Glutamatergic neuron (in vitro differentiated cells): ENCODE measurements around the gene LRRC39. TPM values are rescaled to one million over a fixed set of nuclear protein-coding genes. Genes with fewer than 3 reads are reported as not detected.

Source experiments
- DNase-seq: peaks from one replicate; pipeline ENCODE4 v3.0.0; 2022
- H3K27ac Mint-ChIP-seq: one replicate; pipeline ENCODE4 v1.8.0; 2020; ENCODE audit warnings: mild to moderate bottlenecking, mixed read lengths, inconsistent platforms; ENCODE audit not compliant: unreplicated experiment
- H3K27me3 Mint-ChIP-seq: one replicate; pipeline ENCODE4 v1.8.0; 2020; ENCODE audit warnings: mild to moderate bottlenecking, moderate library complexity, mixed read lengths, inconsistent platforms; ENCODE audit not compliant: unreplicated experiment
- H3K36me3 Mint-ChIP-seq: one replicate; pipeline ENCODE4 v1.8.0; 2020; ENCODE audit warnings: mild to moderate bottlenecking, mixed read lengths, inconsistent platforms; ENCODE audit not compliant: unreplicated experiment
- H3K4me1 Mint-ChIP-seq: one replicate; pipeline ENCODE4 v1.8.0; 2020; ENCODE audit warnings: mild to moderate bottlenecking, low read depth, mixed read lengths, inconsistent platforms; ENCODE audit not compliant: unreplicated experiment
- H3K4me3 Mint-ChIP-seq: one replicate; pipeline ENCODE4 v1.8.0; 2020; ENCODE audit warnings: mild to moderate bottlenecking, mixed read lengths, inconsistent platforms; ENCODE audit not compliant: unreplicated experiment
- H3K9me3 Mint-ChIP-seq: one replicate; pipeline ENCODE4 v1.8.0; 2020; ENCODE audit warnings: mild to moderate bottlenecking, moderate library complexity, mixed read lengths, inconsistent platforms; ENCODE audit not compliant: unreplicated experiment
- total RNA-seq: library from RNA; stranded (reverse); fragmentation: NEBNext Ultra II Directional; extraction: Animal tissue kit (Norgen Biotek cat#: 25700); gene quantifications from one replicate; pipeline ENCODE4 v1.2.1, GENCODE V29; 2021; ENCODE audit not compliant: unreplicated experiment
- TF ChIP-seq, protein P1 (sequence below): fragments of 200-600 bp; sonication (generic); IDR thresholded peaks from one replicate; pipeline ENCODE4 v1.5.0; 2021; ENCODE audit not compliant: partially characterized antibody, unreplicated experiment

LRRC39 gene
- total RNA-seq, 1 donor from 2014 or later: 2.1 TPM

DNA sequence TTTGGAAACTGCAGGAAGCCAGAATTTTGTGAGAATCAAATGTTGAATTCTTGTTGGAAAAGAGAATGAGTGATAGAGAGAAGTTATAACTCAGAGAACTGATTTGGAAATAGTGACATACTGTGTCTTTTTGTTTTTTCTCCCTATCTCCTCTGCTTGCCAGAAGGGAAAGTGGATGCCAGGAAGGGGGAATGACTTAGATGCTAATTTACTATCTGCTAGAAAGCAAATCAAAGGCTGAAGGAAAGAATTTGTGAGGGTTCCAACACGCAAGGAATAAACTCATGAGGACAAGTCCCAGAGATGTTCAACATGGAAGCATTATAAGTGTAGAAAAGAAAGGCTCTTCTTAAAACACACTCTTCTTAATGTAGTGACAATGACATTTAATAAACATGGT, 20.5 kb upstream of the LRRC39 start:
- no peaks in the 10 kb centered on the region for H3K9me3 Mint-ChIP-seq
- no peaks in the 10 kb centered on the region for H3K36me3 Mint-ChIP-seq
- no peaks in the 10 kb centered on the region for H3K27me3 Mint-ChIP-seq
- H3K27ac Mint-ChIP-seq: no peak overlapping the region
- H3K4me1 Mint-ChIP-seq: no peaks in the 10 kb centered on the region
- TF ChIP-seq, protein P1, sequence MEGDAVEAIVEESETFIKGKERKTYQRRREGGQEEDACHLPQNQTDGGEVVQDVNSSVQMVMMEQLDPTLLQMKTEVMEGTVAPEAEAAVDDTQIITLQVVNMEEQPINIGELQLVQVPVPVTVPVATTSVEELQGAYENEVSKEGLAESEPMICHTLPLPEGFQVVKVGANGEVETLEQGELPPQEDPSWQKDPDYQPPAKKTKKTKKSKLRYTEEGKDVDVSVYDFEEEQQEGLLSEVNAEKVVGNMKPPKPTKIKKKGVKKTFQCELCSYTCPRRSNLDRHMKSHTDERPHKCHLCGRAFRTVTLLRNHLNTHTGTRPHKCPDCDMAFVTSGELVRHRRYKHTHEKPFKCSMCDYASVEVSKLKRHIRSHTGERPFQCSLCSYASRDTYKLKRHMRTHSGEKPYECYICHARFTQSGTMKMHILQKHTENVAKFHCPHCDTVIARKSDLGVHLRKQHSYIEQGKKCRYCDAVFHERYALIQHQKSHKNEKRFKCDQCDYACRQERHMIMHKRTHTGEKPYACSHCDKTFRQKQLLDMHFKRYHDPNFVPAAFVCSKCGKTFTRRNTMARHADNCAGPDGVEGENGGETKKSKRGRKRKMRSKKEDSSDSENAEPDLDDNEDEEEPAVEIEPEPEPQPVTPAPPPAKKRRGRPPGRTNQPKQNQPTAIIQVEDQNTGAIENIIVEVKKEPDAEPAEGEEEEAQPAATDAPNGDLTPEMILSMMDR: no peak
- no peak overlapping the region for H3K4me3 Mint-ChIP-seq
- no peak for DNase-seq

DNA sequence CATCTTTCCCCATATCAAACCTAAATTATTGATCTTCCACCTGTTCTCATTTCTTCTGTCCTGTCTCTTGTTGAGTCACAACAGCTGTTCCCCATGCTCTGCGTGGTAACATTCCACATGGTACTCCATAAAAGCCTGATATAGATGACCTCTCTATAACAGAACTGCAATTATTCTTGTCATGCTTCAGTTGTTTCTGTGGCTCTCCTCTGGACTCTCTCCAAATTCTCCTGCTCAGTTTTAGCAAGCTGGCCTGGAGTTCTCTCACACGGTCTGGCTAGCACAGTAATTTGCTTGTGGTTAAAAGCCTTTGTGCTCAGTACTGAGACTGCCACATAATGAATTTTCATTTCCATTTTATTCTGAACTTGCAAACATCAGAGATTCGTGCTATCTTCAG, 10.6 kb upstream of the LRRC39 start:
- H3K36me3 Mint-ChIP-seq: no peaks in the 10 kb centered on the region
- no peak for DNase-seq

DNA sequence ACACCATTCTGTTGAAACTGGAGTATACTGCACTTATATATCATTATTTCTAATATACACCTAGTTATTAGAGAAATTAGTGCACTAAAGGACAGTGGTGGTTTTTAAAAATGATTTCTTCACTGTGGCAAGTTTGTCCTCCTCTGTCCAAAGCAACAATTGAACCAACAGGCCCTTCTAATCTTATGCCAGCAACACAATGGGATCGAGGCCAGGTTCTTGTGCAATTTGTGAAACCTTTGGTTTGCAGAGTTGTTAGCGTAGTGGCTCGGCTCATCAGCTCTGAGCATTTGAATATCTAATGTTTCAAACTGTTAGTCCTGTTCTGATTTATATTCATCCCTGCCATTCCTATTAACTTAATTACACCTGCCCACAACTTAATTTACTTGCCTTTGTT, 9.9 kb upstream of the LRRC39 start:
- Mint-ChIP-seq H3K9me3 (no peaks in the 10 kb centered on the region), H3K36me3 (no peaks in the 10 kb centered on the region), H3K4me3 (no peak overlapping the region), H3K4me1 (no peaks in the 10 kb centered on the region), H3K27me3 (no peaks in the 10 kb centered on the region), H3K27ac (no peak overlapping the region)
- DNase-seq: no peak
- TF ChIP-seq, protein P1: no peak

More for the DNA sequence above, 10.6 kb upstream of the LRRC39 start:
- TF ChIP-seq, protein P1: no peak
- no peaks in the 10 kb centered on the region for H3K27me3 Mint-ChIP-seq
- no peaks in the 10 kb centered on the region for H3K4me1 Mint-ChIP-seq
- no peaks in the 10 kb centered on the region for H3K9me3 Mint-ChIP-seq
- H3K4me3 Mint-ChIP-seq: no peak overlapping the region
- H3K27ac Mint-ChIP-seq: no peak overlapping the region

DNA sequence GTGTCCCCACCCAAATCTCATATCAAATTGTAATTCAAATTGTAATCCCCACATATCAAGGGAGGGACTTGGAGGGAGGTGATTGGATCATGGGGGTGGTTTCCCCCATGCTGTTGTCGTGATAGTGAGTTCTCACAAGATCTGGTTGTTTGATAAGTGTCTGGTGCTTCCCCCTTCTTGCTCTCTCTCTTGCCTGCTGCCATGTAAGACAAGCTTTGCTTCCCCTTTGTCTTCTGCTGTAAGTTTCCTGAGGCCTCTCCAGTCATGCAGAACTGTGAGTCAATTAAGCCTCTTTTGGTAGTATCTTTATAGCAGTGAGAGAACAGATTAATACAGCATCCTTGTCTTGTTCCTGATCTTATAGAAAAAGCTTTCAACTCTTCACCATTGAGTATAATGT, 6.5 kb upstream of the LRRC39 start:
- TF ChIP-seq, protein P1: no peak
- H3K4me1 Mint-ChIP-seq: no peaks in the 10 kb centered on the region
- no peaks in the 10 kb centered on the region for H3K36me3 Mint-ChIP-seq
- no peak for DNase-seq
- no peaks in the 10 kb centered on the region for H3K9me3 Mint-ChIP-seq
- no peak overlapping the region for H3K27ac Mint-ChIP-seq
- H3K4me3 Mint-ChIP-seq: no peak overlapping the region
- no peaks in the 10 kb centered on the region for H3K27me3 Mint-ChIP-seq

DNA sequence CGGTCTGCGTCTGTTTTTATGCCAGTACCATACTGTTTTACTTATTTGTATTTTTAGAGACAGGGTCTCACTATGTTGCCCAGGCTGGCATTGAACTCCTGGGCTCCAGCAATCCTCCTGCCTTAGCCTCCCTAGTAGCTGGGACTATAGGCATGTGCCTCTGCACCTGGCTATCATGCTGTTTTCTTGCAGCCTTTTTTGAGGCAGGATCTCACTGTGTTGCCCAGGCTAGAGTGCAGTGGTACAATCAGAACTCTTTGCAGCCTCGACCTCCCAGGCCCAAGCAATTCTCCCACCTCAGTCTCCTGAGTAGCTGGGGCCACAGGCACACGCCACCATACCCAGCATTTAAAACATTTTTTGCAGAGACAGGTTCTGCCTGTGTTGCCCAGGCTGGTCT, 5.3 kb upstream of the LRRC39 start:
- no peak for DNase-seq
- no peaks in the 10 kb centered on the region for H3K27me3 Mint-ChIP-seq
- H3K4me1 Mint-ChIP-seq: no peaks in the 10 kb centered on the region
- TF ChIP-seq, protein P1: no peak
- H3K27ac Mint-ChIP-seq: no peak overlapping the region
- H3K9me3 Mint-ChIP-seq: no peaks in the 10 kb centered on the region
- H3K4me3 Mint-ChIP-seq: no peak overlapping the region
- H3K36me3 Mint-ChIP-seq: no peaks in the 10 kb centered on the region
